B cell (primary cell): ENCODE data around the gene PPP2R2C.

ENCODE experiments used
- CTCF ChIP-seq: fragments of 200-600 bp; IDR thresholded peaks from one replicate; pipeline ENCODE4 v1.8.0; 2022; ENCODE audit warnings: antibody characterized with exemption, mild to moderate bottlenecking
- EZH2 ChIP-seq: IDR thresholded peaks from 2 replicates; pipeline ENCODE4 v1.6.1; 2012; ENCODE audit warnings: borderline replicate concordance, low read depth, mild to moderate bottlenecking, moderate library complexity, low read length; ENCODE audit not compliant: insufficient read depth, poor library complexity, severe bottlenecking

- TF ChIP-seq CTCF (no peak), EZH2 (no peak)
Measured at GRCh38 chr4:6464842-6465588, 7.4 kb downstream of the PPP2R2C start.
